ENCODE results near the gene LRRFIP1.

LRRFIP1 gene

DNA sequence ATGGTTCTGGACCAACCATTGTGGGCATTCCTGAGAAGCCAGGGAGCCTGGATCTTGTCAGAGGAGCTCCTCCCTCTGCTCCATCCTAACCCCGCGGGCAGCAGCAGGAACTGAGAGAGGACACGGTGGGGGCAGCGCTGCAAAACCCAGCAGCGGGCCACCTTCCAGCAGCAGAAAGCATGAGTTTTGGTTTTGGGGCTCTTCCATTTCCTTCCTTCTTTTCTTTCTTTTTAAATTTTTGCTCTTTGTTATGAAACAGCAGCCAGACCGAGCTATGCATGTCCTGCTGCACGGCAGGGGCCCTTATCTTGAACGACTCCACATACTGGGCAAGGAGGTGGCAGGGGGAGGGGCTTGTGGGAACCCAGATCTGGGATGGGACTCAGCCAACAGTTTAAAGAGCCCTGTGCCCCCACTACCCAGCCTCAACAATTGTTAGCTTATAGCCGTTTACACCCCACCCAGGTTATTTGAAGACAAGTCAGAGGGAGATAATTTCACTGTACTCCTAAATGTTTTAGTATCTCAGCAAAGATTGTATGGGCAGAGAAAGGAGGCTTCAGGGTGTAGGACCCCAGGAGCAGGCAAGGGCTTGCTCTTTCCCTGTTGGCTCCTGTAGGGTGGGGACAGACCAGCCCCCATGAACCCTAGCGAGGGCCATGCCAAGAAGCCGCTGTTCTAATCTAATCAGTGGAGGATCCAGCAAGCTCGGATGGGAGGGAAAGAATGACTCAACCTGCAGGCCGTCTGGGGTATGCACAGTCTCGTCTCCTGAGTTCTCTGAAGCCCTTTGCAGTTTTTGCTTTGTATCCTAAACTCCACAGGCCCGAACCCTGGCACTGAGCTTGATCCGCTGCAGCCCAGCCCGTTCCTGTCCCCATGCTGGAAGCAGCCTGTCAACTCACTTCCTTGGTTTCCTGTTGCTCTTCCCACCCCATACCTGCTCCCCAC, 75.3 kb downstream of the LRRFIP1 start:
- no peaks in the 10 kb centered on the region for H3K36me3 ChIP-seq (ENCODE audit: control insufficient read depth in 2 of 2, insufficient read depth in 2 of 2, low read length in 2 of 2)
- H3K4me3 ChIP-seq (ENCODE audit: low read length in 2 of 2) = peak overlapping the region in 1 of 2 donors; percentile 48
- H3K9me3 ChIP-seq (ENCODE audit: control insufficient read depth in 2 of 2, low read length in 2 of 2) = no peaks in the 10 kb centered on the region
- H3K27ac ChIP-seq (ENCODE audit: low read depth in 2 of 2, low read length in 2 of 2) = peak overlapping the region; percentile 12 to 64
- peak overlapping the region in 1 of 2 donors; percentile 15 for H3K9ac ChIP-seq (ENCODE audit: low read depth in 1 of 2, low read length in 2 of 2)
- H3K27me3 ChIP-seq (ENCODE audit: control insufficient read depth in 2 of 2, insufficient read depth in 2 of 2, low read length in 2 of 2) = no peaks in the 10 kb centered on the region
- H3K4me1 ChIP-seq (ENCODE audit: control insufficient read depth in 2 of 2, insufficient read depth in 2 of 2, low read length in 2 of 2) = peaks cover 61 to 67% of the 10 kb centered on the region in 2 donors

DNA sequence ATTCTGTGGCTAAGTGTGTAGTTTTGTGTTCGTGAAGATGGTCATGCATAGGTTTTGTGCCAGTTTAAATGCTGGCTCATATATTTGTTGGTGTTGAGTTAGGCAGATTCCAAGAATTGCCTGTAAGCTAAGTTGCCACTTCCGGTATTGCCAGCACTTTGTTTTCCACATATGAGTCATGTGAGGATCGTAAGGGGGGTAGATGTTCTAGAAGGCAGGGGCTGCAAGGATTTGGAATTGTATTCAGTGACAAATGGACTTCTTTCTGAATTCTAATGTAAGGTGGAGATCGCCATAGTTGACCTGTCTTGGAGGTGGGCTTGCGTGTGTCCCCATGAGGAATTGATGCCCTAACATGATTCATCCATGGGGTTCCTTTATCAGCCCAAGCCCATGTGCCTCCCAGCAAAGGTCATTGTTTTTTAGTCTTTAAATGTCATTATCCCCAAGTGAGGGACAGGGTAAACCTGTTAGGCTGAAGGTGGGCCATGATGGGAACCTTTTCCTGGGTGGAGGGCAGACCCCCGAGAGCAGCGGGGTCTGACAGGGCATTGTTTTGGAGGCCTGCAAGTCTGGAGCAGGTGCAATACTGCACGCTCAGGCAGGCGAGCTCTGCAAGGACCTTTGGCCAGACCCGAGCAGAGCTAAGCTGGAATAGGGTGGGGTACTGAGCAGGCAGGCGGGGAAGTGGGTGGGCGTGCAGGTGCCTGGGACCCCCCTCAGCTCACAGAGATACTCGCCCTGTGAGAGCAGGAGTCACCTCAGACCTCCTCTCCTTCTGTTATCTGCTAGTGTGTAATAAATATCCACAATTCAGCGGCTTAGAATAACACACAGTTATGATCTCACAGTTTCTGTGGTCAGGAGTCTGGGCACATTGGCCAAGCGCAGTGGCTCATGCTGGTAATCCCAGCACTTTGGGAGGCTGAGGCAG, 77.4 kb downstream of the LRRFIP1 start:
- Histone ChIP-seq H3K9me3 (ENCODE audit: control insufficient read depth in 2 of 2, low read length in 2 of 2) (no peaks in the 10 kb centered on the region), H3K9ac (ENCODE audit: low read depth in 1 of 2, low read length in 2 of 2) (no peak overlapping the region), H3K27ac (ENCODE audit: low read depth in 2 of 2, low read length in 2 of 2) (peak overlapping the region; percentile 35 to 52), H3K36me3 (ENCODE audit: control insufficient read depth in 2 of 2, insufficient read depth in 2 of 2, low read length in 2 of 2) (peaks cover 3 to 15% of the 10 kb centered on the region in 2 donors), H3K4me1 (ENCODE audit: control insufficient read depth in 2 of 2, insufficient read depth in 2 of 2, low read length in 2 of 2) (peaks cover 54 to 55% of the 10 kb centered on the region in 2 donors), H3K27me3 (ENCODE audit: control insufficient read depth in 2 of 2, insufficient read depth in 2 of 2, low read length in 2 of 2) (no peaks in the 10 kb centered on the region), H3K4me3 (ENCODE audit: low read length in 2 of 2) (no peak overlapping the region)

DNA sequence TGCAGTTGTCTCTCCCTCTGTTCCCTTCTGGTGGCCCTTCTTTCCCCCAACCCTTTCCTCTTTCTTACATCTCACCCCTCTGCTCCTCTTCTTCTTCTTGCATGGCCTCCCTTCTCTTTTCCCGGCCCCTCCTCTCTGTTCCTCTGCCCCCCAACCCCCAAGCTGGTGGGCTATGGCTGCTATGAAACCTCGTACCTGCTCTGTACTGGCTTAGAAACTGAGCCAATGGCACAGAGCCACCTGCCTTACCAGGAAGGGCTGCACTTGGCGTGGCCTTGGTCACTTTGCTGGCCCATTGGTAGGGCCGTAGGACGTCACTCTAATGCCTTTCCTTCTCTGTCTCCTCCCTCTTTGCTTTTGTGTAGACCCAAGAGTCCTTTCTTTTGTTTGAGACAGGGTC, 78.9 kb downstream of the LRRFIP1 start:
- Histone ChIP-seq H3K9ac (ENCODE audit: low read depth in 1 of 2, low read length in 2 of 2) (no peak overlapping the region), H3K9me3 (ENCODE audit: control insufficient read depth in 2 of 2, low read length in 2 of 2) (no peaks in the 10 kb centered on the region), H3K27me3 (ENCODE audit: control insufficient read depth in 2 of 2, insufficient read depth in 2 of 2, low read length in 2 of 2) (no peaks in the 10 kb centered on the region), H3K27ac (ENCODE audit: low read depth in 2 of 2, low read length in 2 of 2) (no peak overlapping the region), H3K4me3 (ENCODE audit: low read length in 2 of 2) (no peak overlapping the region), H3K36me3 (ENCODE audit: control insufficient read depth in 2 of 2, insufficient read depth in 2 of 2, low read length in 2 of 2) (peaks cover 8 to 22% of the 10 kb centered on the region in 2 donors), H3K4me1 (ENCODE audit: control insufficient read depth in 2 of 2, insufficient read depth in 2 of 2, low read length in 2 of 2) (peaks cover 40 to 41% of the 10 kb centered on the region in 2 donors)

DNA sequence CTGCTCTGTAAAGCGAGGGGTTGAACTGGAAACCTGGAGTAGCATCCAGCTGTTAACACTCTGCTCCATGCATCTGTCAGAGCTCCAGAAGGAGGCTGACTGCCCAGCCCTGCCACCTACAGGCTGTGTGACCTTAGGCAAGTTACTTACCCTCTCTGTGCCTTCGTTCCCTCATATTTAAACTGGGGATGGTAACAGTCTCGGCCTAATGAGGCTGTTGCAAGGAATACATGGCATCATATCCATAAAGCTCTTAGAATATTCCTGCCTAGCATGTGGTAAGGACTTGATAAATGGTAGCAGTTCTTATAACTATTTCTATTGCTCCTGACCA, 80.6 kb downstream of the LRRFIP1 start:
- Histone ChIP-seq H3K4me1 (ENCODE audit: control insufficient read depth in 2 of 2, insufficient read depth in 2 of 2, low read length in 2 of 2) (peaks cover 23% of the 10 kb centered on the region in 2 donors), H3K4me3 (ENCODE audit: low read length in 2 of 2) (peak overlapping the region in 1 of 2 donors; percentile 23), H3K36me3 (ENCODE audit: control insufficient read depth in 2 of 2, insufficient read depth in 2 of 2, low read length in 2 of 2) (peaks cover 20 to 27% of the 10 kb centered on the region in 2 donors), H3K9me3 (ENCODE audit: control insufficient read depth in 2 of 2, low read length in 2 of 2) (no peaks in the 10 kb centered on the region), H3K27ac (ENCODE audit: low read depth in 2 of 2, low read length in 2 of 2) (peak overlapping the region; percentile 52 to 64), H3K9ac (ENCODE audit: low read depth in 1 of 2, low read length in 2 of 2) (peak overlapping the region in 1 of 2 donors; percentile 29), H3K27me3 (ENCODE audit: control insufficient read depth in 2 of 2, insufficient read depth in 2 of 2, low read length in 2 of 2) (no peaks in the 10 kb centered on the region)

DNA sequence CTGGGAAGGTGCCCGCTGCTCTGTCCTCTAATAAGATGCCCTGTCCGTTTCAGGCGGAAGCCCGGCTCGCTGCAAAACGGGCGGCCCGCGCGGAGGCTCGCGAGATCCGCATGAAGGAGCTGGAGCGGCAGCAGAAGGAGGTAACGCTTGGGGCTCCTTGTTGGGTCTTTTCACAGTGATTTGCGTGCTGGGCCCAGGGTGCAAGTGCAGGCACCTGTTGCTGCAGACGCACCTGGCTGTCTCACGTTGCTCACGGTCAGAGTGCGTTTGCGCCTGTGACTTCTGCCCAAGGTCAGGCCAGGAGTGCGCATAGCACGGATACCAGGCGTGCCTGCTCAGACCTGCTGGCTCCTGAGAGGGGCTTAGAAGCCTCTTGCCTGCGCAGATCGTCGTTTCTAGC, 81.1 kb downstream of the LRRFIP1 start:
- H3K9me3 ChIP-seq (ENCODE audit: control insufficient read depth in 2 of 2, low read length in 2 of 2) = no peaks in the 10 kb centered on the region
- H3K36me3 ChIP-seq (ENCODE audit: control insufficient read depth in 2 of 2, insufficient read depth in 2 of 2, low read length in 2 of 2) = peaks cover 20 to 29% of the 10 kb centered on the region in 2 donors
- H3K9ac ChIP-seq (ENCODE audit: low read depth in 1 of 2, low read length in 2 of 2) = no peak overlapping the region
- H3K27me3 ChIP-seq (ENCODE audit: control insufficient read depth in 2 of 2, insufficient read depth in 2 of 2, low read length in 2 of 2) = no peaks in the 10 kb centered on the region
- peak overlapping the region in 1 of 2 donors; percentile 64 for H3K27ac ChIP-seq (ENCODE audit: low read depth in 2 of 2, low read length in 2 of 2)
- H3K4me3 ChIP-seq (ENCODE audit: low read length in 2 of 2) = no peak overlapping the region
- H3K4me1 ChIP-seq (ENCODE audit: control insufficient read depth in 2 of 2, insufficient read depth in 2 of 2, low read length in 2 of 2) = peaks cover 18 to 19% of the 10 kb centered on the region in 2 donors

DNA sequence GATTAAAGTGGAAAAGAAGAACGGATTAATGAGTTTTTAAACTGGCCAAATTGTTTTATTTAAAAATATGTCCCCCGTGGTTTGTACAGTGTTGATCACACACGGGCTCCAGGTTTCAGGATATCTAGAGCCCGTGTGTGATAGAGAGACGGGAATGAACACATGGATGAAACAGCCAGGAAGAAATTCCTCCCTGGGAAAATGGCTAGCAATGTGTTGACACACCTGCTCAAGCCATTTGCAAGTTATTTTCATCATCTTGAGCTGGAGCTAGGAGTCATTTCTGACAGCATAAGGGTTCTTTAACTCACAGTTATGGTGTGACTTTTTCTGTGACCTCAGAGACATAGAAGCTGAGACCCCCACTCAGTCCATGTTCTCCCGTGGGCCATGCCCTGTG, 81.6 kb downstream of the LRRFIP1 start:
- peaks cover 20 to 29% of the 10 kb centered on the region in 2 donors for H3K36me3 ChIP-seq (ENCODE audit: control insufficient read depth in 2 of 2, insufficient read depth in 2 of 2, low read length in 2 of 2)
- H3K9me3 ChIP-seq (ENCODE audit: control insufficient read depth in 2 of 2, low read length in 2 of 2) = no peaks in the 10 kb centered on the region
- no peak overlapping the region for H3K4me3 ChIP-seq (ENCODE audit: low read length in 2 of 2)
- H3K27ac ChIP-seq (ENCODE audit: low read depth in 2 of 2, low read length in 2 of 2) = no peak overlapping the region
- H3K27me3 ChIP-seq (ENCODE audit: control insufficient read depth in 2 of 2, insufficient read depth in 2 of 2, low read length in 2 of 2) = no peaks in the 10 kb centered on the region
- H3K4me1 ChIP-seq (ENCODE audit: control insufficient read depth in 2 of 2, insufficient read depth in 2 of 2, low read length in 2 of 2) = peaks cover 14% of the 10 kb centered on the region in 2 donors
- no peak overlapping the region for H3K9ac ChIP-seq (ENCODE audit: low read depth in 1 of 2, low read length in 2 of 2)

DNA sequence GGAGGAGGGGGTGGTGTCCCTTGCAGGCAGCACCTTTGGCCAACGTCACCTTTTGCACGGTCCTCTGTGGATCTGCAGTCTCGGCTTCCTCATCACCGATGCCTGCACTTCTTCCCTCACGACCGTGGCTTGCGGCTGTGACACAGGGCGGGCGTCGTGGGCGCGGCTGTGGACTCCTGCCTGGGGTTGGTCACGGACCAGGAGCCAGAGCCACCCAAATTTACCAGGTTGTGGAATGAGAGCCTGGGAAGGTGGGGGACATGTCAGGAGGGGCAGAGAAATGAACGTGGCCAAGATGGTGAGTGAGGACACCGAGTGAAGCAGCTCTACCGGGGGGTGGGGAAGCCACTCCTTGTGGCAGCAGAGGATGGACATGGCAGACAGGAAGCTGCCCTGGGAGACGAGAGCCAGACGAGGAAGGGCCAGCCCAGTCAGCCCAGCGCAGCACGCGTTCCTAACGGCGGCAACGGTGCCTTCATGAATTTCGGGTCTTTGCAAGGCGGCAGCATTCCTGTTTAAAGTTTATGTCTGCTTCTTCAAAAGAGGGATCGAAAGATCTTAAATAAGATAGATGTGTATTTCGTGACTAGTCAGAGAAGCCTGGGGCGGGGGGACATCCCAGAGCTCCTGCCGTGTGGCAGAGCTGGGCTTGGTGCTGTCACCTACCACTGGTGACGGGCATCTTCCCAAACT, 84.2 kb downstream of the LRRFIP1 start:
- no peaks in the 10 kb centered on the region for H3K27me3 ChIP-seq (ENCODE audit: control insufficient read depth in 2 of 2, insufficient read depth in 2 of 2, low read length in 2 of 2)
- peaks cover 20 to 29% of the 10 kb centered on the region in 2 donors for H3K36me3 ChIP-seq (ENCODE audit: control insufficient read depth in 2 of 2, insufficient read depth in 2 of 2, low read length in 2 of 2)
- no peak overlapping the region for H3K9ac ChIP-seq (ENCODE audit: low read depth in 1 of 2, low read length in 2 of 2)
- H3K4me3 ChIP-seq (ENCODE audit: low read length in 2 of 2) = no peak overlapping the region
- no peak overlapping the region for H3K27ac ChIP-seq (ENCODE audit: low read depth in 2 of 2, low read length in 2 of 2)
- no peaks in the 10 kb centered on the region for H3K9me3 ChIP-seq (ENCODE audit: control insufficient read depth in 2 of 2, low read length in 2 of 2)
- peaks cover 21 to 22% of the 10 kb centered on the region in 2 donors for H3K4me1 ChIP-seq (ENCODE audit: control insufficient read depth in 2 of 2, insufficient read depth in 2 of 2, low read length in 2 of 2)

DNA sequence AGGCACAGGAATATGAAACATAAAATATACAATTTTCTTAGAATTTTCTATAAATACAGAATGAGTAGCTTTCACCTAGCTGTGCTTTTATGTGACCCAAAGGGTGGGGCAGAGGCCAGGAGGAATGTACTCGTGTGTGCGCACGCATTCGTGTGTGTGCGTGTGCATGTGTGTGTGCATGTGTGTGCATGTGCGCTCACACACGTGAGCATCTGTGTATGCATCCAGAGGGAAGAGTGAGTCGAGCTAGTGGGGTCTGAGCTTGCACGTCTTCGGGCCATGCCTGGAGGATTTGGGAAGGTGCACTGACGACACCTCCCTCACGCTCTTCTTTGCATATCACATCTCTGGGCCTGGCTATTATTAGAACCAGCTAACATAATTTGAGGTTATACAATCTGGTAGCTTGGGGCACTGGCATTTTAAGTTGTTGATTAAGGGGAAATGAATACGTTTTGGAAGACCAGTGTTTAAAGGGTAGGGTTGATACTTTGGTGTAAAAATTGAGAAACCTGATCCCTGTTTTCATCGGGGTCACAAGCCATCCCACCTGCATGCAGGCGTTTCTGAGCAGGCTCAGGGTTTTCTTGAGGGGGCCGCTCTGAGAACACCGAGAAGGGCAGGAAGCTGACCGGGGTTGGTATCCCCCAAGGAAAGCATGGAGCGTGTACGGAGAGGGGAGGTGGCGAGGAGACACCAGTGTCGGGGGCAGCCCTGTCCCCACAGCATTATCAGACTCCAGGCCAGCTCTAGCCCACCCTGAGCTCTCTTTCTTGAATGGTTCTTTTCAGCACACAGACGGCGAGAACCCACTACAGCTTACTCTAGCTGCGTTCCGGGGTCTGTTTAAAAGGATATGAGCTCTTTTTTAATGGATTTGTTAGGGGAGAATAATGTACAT, 85.3 kb downstream of the LRRFIP1 start:
- no peaks in the 10 kb centered on the region for H3K9me3 ChIP-seq (ENCODE audit: control insufficient read depth in 2 of 2, low read length in 2 of 2)
- no peak overlapping the region for H3K27ac ChIP-seq (ENCODE audit: low read depth in 2 of 2, low read length in 2 of 2)
- H3K36me3 ChIP-seq (ENCODE audit: control insufficient read depth in 2 of 2, insufficient read depth in 2 of 2, low read length in 2 of 2) = peaks cover 24 to 29% of the 10 kb centered on the region in 2 donors
- no peaks in the 10 kb centered on the region for H3K27me3 ChIP-seq (ENCODE audit: control insufficient read depth in 2 of 2, insufficient read depth in 2 of 2, low read length in 2 of 2)
- peaks cover 21 to 22% of the 10 kb centered on the region in 2 donors for H3K4me1 ChIP-seq (ENCODE audit: control insufficient read depth in 2 of 2, insufficient read depth in 2 of 2, low read length in 2 of 2)
- no peak overlapping the region for H3K9ac ChIP-seq (ENCODE audit: low read depth in 1 of 2, low read length in 2 of 2)
- no peak overlapping the region for H3K4me3 ChIP-seq (ENCODE audit: low read length in 2 of 2)
